GM12892 (cell line): ENCODE measurements around the gene NANOS3.

ENCODE experiments used
- POLR2A ChIP-seq: IDR thresholded peaks from 2 replicates; pipeline ENCODE4 v1.6.1; 2011; ENCODE audit warnings: low read depth, low read length, control low read depth
- POLR2AphosphoS5 ChIP-seq: IDR thresholded peaks from 2 replicates; pipeline ENCODE4 v1.6.1; 2011; ENCODE audit warnings: low read depth, low read length, control low read depth

DNA sequence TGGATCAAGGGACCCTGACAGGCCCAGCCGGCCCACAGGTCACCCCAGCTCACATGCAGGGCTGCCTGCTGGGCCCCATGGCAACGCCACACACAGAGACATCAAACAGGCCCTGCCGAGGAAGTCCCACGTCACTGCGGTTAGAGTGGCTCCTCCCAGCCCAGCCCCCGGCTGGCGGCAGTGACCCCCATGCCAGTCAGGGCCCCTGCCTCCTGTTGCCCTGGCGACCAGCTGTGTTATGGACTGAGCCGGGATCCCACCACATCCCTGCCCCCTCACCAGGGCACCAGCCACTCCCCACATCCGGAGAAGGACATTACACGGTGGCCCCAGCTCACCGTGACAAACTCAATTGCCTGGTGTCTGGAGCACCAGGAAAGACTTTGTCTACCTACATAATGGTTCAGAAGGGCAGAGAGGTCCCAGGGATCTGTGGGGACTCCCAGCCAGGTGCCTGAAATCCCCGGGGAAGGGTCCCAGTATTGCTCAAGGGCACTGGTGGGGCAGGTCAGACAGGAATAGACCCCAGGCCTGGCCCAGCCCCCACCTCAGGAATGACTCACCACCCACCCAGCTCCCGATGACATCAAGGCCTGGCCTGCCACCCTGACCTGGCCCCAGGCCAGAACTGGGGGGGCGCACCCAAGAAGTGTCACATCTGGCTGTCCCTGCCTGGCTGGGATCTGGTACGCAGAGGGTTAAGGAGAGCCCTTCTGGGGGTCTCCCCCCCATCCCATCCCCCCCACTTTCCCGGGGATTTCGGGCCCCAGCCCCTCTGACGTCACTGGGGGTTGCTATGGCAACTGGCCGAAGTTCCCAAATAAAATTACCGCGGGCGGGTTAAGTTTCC, 30.2 kb upstream of the NANOS3 start:
- TF ChIP-seq POLR2A: peak; percentile 0; the same call in 1 of the 2 replicates
- peak; percentile 14; the same call in 1 of the 2 replicates for TF ChIP-seq POLR2AphosphoS5
